IPS-15b (cell line): ENCODE results near the gene CCL22.
"Not testable (repeated sequence)": the region's sequence is repeated elsewhere in the genome, so short reads cannot be mapped to it uniquely, and the experiment has no call there.

Experiments used
- H3K27me3 ChIP-seq: one replicate; pipeline ENCODE4 v1.6.1; 2013; ENCODE audit warnings: low read length; ENCODE audit not compliant: control insufficient read depth, insufficient read depth
- H3K36me3 ChIP-seq: one replicate; pipeline ENCODE4 v1.6.1; 2013; ENCODE audit warnings: low read length; ENCODE audit not compliant: control insufficient read depth, insufficient read depth
- H3K4me1 ChIP-seq: one replicate; pipeline ENCODE4 v1.6.1; 2013; ENCODE audit warnings: mild to moderate bottlenecking, low read length; ENCODE audit not compliant: control insufficient read depth, insufficient read depth
- H3K4me3 ChIP-seq: one replicate; pipeline ENCODE4 v1.5.1; 2013; ENCODE audit warnings: low read depth, low read length
- H3K9ac ChIP-seq: one replicate; pipeline ENCODE4 v1.6.1; 2013; ENCODE audit warnings: low read depth, mild to moderate bottlenecking, low read length
- H3K9me3 ChIP-seq: one replicate; pipeline ENCODE4 v1.6.1; 2013; ENCODE audit warnings: mild to moderate bottlenecking, low read length; ENCODE audit not compliant: control insufficient read depth, insufficient read depth

Gene CCL22

DNA sequence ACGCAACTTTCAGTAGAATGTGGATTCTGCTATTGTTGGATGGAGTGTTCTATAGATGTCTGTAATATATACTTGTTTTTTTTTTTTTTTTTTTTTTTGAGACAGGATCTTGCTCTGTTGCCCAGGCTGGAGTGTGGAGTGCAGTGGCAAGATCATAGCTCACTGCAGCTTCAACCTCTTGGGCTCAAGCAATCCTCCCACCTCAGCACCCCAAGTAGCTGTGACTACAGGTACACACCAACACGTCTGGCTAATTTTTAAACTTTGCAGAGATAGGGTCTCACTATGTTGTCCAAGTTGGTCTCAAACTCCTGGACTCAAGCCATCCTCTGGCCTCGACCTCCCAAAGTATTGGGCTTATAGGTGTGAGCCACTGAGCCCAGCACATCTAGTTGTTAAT is 27.2 kb upstream of the CCL22 start:
- Histone ChIP-seq H3K4me1 (no peaks in the 10 kb centered on the region), H3K4me3 (no peak overlapping the region), H3K9ac (no peak overlapping the region), H3K36me3 (no peaks in the 10 kb centered on the region), H3K9me3 (no peaks in the 10 kb centered on the region), H3K27me3 (no peaks in the 10 kb centered on the region)

DNA sequence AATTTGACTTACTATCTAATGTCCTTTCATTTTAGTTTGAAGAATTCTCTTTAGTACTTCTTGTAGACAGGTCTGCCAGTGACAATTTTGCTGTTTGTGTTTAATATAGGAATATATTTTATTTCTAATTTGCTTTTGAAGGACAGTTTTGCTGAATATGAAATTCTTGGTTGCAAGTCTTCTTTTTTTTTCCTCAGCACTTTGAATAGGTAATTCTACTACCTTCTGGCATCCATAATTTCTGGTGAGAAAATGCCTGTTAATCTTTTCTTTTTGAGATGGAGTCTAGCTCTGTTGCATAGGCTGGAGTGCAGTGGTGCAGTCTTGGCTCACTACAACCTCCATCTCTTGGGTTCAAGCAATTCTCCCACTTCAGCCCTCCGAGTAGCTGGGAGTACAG is 25.2 kb upstream of the CCL22 start:
- H3K27me3 ChIP-seq: no peaks in the 10 kb centered on the region
- H3K4me1 ChIP-seq: no peaks in the 10 kb centered on the region
- H3K4me3 ChIP-seq: no peak overlapping the region
- no peaks in the 10 kb centered on the region for H3K9me3 ChIP-seq
- no peak overlapping the region for H3K9ac ChIP-seq
- H3K36me3 ChIP-seq: no peaks in the 10 kb centered on the region

DNA sequence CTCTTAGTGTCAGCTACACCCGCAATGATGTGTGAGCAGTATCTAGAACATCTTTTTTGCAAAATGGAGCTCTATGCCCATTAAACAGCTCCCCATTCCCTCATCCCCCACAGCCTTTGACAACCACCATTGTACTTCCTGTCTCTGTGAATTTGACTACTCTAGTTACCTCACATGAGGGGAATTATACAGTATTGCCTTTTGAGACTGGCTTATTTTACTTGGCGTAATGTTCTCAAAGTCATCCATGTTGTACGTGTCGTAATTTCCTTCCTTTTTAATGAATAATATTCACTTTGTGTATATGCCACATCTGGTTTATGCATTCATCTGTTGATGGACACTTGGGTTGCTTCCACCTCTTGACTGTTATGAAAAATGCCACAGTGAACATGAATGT is 23.2 kb upstream of the CCL22 start:
- Histone ChIP-seq H3K4me3 (no peak overlapping the region), H3K36me3 (no peaks in the 10 kb centered on the region), H3K9me3 (no peaks in the 10 kb centered on the region), H3K9ac (no peak overlapping the region), H3K4me1 (no peaks in the 10 kb centered on the region), H3K27me3 (no peaks in the 10 kb centered on the region)

DNA sequence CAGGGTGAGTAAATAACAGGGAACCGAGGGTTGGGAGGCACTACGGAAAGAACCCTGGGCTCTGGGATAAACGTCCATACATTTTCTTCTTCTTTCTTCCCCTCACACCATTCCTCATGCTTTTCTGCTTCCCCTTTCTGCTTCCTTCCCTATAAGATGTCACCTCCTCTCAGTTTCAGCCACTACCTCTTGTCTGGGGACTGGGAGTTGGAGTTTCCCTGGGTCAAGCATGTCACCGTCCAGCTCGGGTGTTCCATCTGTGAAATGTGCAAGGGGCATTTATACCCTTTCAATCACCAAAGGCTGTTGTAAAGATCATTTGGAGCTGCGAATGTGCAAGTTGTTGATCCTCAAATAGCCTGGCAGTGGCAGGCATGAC is 17.5 kb upstream of the CCL22 start:
- no peaks in the 10 kb centered on the region for H3K9me3 ChIP-seq
- no peak overlapping the region for H3K9ac ChIP-seq
- H3K4me1 ChIP-seq: no peaks in the 10 kb centered on the region
- peaks cover 2% of the 10 kb centered on the region for H3K27me3 ChIP-seq
- H3K4me3 ChIP-seq: no peak overlapping the region
- no peaks in the 10 kb centered on the region for H3K36me3 ChIP-seq

DNA sequence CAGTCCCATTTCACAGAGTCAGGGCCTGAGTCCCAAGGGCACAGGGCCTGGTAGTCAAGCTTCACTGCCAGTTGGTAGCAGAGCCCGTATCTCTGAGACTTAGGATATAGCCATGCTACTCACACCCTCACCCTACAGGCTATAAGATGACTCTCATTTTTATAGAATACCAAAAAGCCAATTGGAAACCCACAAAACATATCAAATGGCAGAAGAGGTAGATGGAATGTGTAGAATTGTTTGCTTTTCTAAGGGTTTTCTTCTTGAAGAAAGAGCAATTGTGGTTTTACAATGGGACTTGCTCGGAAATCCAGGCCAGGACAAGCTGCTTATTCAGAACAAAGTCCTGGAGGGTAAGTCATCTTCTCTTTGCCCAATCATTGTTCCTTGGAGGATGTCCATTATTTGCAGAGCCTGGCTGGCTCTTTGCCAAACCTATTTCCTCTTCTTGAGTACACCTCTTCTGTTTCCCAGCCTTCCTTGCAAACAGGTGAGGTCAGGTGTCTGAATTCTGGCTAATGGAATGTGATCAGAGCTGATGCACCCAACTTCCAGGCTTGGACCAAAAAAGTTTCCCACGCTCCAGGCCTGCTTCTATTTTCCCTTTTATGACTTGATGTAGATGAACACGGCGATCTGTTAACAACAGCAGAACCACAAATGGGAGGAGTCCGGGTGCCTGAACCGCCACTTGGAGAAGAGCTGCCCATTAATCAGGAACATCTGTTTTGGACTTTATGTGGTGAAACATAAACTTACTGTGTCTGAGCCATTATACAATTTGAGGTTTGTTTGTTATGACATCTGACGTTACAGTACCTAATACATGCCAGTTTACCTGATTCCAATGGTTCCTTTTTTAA is 16.9 kb upstream of the CCL22 start:
- no peak overlapping the region for H3K4me3 ChIP-seq
- no peaks in the 10 kb centered on the region for H3K4me1 ChIP-seq
- peaks cover 2% of the 10 kb centered on the region for H3K27me3 ChIP-seq
- H3K9me3 ChIP-seq: no peaks in the 10 kb centered on the region
- H3K36me3 ChIP-seq: no peaks in the 10 kb centered on the region
- H3K9ac ChIP-seq: no peak overlapping the region

DNA sequence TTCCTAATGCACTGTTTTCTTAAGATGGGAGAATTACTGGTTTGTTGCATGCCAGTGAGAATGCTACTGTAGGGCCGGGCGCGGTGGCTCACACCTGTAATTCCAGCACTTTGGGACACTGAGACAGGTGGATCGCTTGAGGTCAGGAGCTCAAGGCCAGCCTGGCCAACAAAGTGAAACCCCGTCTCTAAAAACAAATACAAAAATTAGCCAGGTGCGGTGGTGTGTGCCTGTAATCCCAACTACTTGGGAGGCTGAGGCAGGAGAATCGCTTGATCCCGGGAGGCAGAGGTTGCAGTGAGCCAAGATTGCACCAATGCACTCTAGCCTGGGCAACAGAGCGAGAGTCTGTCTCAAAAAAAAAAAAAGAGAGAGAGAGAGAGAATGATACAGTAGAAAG is 16.0 kb upstream of the CCL22 start:
- H3K27me3 ChIP-seq, H3K9ac ChIP-seq, H3K36me3 ChIP-seq, H3K9me3 ChIP-seq, H3K4me3 ChIP-seq, H3K4me1 ChIP-seq: not testable (repeated sequence)

DNA sequence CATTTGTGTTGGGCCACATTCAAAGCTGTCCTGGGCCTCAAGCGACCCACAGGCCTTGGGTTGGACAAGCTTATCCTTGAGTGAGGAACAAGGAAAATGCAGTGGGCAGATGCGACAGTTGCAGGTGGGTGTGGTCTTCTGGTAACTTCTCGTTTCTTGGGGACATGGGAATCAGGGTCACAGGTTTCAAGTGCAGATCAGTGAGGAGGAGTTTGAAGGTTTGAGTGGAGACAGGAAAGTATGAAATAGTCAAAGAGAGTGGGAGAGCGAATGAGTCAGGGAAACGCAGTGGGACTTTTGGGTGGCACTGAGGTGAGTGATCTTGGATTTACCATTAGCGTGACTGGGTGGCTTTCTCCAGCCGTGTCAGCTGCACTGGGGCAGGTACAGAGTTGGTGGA is 15.4 kb upstream of the CCL22 start:
- no peak overlapping the region for H3K9ac ChIP-seq
- H3K27me3 ChIP-seq: peaks cover 2% of the 10 kb centered on the region
- H3K4me3 ChIP-seq: no peak overlapping the region
- no peaks in the 10 kb centered on the region for H3K9me3 ChIP-seq
- no peaks in the 10 kb centered on the region for H3K36me3 ChIP-seq
- no peaks in the 10 kb centered on the region for H3K4me1 ChIP-seq

DNA sequence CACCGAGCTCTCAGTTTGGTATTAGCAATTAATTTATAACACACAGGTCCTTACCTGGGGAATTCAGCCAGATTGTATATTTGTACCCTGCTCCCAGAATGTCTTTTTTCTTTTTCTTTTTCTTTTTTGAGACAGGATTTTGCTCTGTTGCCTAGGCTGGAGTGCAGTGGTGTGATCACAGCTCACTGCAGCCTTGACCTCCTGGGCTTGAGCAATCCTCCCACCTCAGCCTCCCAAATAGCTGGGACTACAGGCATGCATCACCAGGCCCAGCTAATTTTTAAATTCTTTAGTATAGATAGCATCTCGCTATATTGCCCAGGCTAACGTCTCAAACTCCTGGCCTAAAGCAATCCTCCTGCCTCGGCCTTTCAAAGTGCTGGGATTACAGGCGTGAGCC is 14.5 kb upstream of the CCL22 start:
- not testable (repeated sequence) for H3K4me1 ChIP-seq, H3K27me3 ChIP-seq, H3K9ac ChIP-seq, H3K4me3 ChIP-seq, H3K36me3 ChIP-seq, H3K9me3 ChIP-seq

DNA sequence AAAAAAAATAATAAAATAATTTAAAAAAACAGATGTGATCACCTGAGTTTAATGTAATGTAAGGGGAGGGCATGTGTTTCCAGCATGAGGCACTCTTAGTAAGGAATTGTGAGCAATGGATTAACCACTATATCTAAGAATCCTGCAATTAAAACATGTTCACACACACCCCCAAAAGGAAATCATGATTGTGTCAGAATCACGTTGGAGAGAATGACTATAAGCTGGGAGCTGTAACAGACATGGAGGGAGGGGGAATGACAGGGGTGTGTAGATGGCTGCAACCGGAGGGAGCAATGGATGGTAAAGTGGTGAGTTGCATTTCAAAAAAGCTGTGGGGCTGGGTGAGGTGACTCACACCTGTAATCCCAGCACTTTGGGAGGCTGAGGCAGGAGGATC is 13.6 kb upstream of the CCL22 start:
- no peaks in the 10 kb centered on the region for H3K4me1 ChIP-seq
- H3K9me3 ChIP-seq: no peaks in the 10 kb centered on the region
- no peak overlapping the region for H3K4me3 ChIP-seq
- H3K9ac ChIP-seq: no peak overlapping the region
- H3K27me3 ChIP-seq: peaks cover 2% of the 10 kb centered on the region
- no peaks in the 10 kb centered on the region for H3K36me3 ChIP-seq

DNA sequence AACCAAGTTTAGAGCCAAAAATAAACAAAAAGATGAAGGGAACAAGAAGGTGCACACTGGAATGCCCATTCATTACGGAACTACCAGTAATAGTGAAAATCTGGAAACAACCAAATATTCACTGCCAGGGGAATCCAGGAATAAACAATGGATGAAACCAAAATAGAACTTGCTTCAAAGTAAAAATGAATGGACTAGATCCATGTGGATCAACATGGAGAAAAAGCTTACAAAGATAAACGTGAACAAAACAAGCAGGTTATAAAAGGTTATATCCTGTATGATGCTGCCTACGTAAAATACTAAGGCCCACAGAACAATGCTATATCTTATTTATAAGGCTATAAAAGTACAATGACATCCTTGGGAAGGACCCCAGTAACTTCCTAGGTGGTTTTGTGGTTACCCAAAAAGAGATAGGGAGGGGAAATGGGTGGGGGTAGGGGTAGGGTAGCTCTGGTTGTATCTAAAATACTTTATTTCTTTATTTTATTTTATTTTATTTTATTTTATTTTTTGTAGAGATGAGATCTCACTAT is 12.8 kb upstream of the CCL22 start:
- H3K27me3 ChIP-seq: peaks cover 2% of the 10 kb centered on the region
- H3K9me3 ChIP-seq: no peaks in the 10 kb centered on the region
- no peak overlapping the region for H3K4me3 ChIP-seq
- no peaks in the 10 kb centered on the region for H3K4me1 ChIP-seq
- no peak overlapping the region for H3K9ac ChIP-seq
- H3K36me3 ChIP-seq: no peaks in the 10 kb centered on the region

DNA sequence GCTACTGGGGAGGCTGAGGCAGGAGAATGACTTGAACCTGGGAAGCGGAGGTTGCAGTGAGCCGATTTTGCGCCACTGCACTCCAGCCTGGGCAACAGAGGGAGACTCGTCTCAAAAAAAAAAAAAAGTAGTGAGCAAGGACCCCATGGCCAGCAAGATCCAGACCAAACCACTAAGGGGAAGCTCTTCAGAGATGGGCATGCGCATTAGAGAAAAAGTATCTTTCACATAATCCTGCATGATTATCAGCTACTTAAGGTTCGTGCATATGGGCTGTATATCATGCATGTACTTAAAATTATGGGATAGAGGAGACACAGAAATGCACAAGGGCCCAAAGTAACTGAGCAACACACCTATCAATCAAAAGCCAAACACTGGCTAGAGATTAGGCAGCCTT is 10.7 kb upstream of the CCL22 start:
- no peaks in the 10 kb centered on the region for H3K9me3 ChIP-seq
- peaks cover 2% of the 10 kb centered on the region for H3K27me3 ChIP-seq
- H3K4me1 ChIP-seq: no peaks in the 10 kb centered on the region
- no peaks in the 10 kb centered on the region for H3K36me3 ChIP-seq
- no peak overlapping the region for H3K9ac ChIP-seq
- no peak overlapping the region for H3K4me3 ChIP-seq

DNA sequence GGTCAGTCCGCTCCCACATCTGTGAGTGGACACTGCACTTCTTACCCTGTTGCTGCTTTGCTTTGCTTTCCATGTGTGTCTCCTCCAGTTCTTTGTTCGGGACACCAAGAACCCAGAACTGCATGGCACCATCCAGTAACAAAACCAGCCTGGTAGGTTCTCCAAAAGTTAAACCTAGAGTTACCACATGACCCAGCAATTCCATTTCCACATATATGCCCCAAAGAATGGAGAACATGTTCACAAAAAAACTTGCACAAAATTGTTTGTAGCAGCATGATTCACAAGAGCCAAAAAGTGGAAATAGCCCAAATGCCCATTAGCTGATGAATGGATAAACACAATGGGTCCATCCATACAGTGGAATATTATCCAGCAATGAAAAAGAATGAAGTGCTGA is 10.3 kb upstream of the CCL22 start:
- H3K4me3 ChIP-seq: no peak overlapping the region
- H3K36me3 ChIP-seq: no peaks in the 10 kb centered on the region
- H3K9ac ChIP-seq: no peak overlapping the region
- no peaks in the 10 kb centered on the region for H3K9me3 ChIP-seq
- no peaks in the 10 kb centered on the region for H3K4me1 ChIP-seq
- H3K27me3 ChIP-seq: peaks cover 2% of the 10 kb centered on the region
